Ecto neural progenitor cell (in vitro differentiated cells): ENCODE data around the gene HLTF.
"Not testable (repeated sequence)": the region's sequence is repeated elsewhere in the genome, so short reads cannot be mapped to it uniquely, and the experiment has no call there.

ENCODE experiments used
- DNase-seq: peaks from one replicate; pipeline ENCODE4 v3.0.0-alpha.2; 2018; ENCODE audit warnings: low spot score

The HLTF gene

DNA sequence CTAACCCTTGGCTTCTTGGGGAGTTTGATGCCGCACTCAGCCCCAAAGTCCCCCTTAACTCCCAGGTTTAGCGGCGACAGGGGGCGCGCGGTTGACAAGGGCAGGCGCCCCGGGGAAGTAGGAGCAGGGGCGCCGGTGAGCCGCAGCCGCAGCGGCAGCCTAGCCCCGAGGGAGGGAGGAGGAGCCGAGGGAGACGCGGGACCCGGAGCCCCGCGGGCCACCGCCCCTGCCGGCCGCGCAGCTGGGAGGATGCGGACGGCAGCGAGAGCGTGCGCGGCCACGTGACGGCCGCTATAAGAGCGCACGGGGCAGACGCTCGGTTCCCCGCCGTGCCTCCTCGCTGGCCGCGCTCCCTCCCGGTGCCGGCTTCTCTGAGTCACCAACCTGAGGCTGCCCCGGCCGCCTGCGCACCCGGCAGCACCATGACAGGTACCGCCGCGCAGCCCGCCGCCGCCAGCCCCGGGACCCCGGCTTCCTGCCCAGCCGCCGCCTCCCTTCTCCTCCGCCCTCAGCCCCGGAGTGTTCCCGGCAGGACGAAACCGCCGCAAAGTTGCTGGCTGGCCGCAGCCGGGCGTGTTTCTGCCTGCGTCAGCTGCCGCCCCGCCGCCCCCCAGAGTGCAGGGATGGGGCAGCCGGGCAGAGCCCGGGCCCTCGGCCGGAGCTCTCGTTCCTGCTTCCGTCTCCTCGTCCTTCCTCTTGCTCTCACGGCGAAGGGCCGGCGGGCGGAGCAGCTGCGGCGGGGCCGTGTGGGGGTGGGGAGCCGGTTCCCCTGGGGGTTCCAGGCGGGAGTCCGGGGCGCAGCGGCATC, 94.9 kb downstream of the HLTF start, which contains the start of gene GYG1:
Gene GYG1 (plus strand): TSS at position 322 of the 808 bp plus-strand sequence. CDS start 101 bp downstream, at position 423.
- DNase-seq, result peak; percentile 82

- no peak for DNase-seq
Measured at GRCh38 chr3:148990236-148990635, 96.1 kb downstream of the HLTF start.

- DNase-seq, result not testable (repeated sequence)
Measured at GRCh38 chr3:148987551-148987950, 98.8 kb downstream of the HLTF start.

GRCh38 chr3:148981273-148981672, 105.1 kb downstream of the HLTF start:
- no peak for DNase-seq
